ENCODE measurements around the gene KCNIP3.

DNA sequence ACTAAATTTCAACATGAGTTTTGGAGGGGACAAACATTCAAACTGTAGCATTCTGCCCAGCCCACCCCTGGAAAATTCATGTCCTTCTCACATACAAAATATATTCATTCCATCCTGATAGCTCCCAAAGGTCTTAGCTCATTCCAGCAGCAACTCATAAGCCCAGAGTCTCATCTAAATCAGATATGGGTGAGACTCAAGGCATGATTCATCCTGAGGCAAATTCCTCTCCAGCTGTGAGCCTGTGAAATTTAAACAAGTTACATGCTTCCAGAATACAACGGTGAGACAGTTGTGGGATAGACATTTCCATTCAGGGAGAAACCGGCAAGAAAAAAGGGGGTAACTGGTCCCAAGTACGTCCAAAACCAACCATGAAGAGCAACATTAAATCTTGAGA lies 61.9 kb downstream of the KCNIP3 start:
- TF ChIP-seq, protein P1, sequence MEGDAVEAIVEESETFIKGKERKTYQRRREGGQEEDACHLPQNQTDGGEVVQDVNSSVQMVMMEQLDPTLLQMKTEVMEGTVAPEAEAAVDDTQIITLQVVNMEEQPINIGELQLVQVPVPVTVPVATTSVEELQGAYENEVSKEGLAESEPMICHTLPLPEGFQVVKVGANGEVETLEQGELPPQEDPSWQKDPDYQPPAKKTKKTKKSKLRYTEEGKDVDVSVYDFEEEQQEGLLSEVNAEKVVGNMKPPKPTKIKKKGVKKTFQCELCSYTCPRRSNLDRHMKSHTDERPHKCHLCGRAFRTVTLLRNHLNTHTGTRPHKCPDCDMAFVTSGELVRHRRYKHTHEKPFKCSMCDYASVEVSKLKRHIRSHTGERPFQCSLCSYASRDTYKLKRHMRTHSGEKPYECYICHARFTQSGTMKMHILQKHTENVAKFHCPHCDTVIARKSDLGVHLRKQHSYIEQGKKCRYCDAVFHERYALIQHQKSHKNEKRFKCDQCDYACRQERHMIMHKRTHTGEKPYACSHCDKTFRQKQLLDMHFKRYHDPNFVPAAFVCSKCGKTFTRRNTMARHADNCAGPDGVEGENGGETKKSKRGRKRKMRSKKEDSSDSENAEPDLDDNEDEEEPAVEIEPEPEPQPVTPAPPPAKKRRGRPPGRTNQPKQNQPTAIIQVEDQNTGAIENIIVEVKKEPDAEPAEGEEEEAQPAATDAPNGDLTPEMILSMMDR (IDR thresholded peaks at IDR 0.05; ENCODE audit: borderline replicate concordance, extremely low read depth, low read length, poor library complexity, severe bottlenecking), result no peak
- no peak for TF ChIP-seq EZH2 (IDR thresholded peaks at IDR 0.05; ENCODE audit: borderline replicate concordance, low read depth, low read length, severe bottlenecking)
